HepG2 (cell line): ENCODE results near the gene DLG5. TPM values are rescaled to one million over a fixed set of nuclear protein-coding genes. Genes with fewer than 3 reads are reported as not detected.

ENCODE experiments used
- ATF6 ChIP-seq: sonication (generic); formaldehyde crosslinking; conservative IDR thresholded peaks from 2 replicates; pipeline ENCODE4 v1.4.0; 2020; ENCODE audit warnings: missing genetic modification reagents
- CEBPB ChIP-seq: IDR thresholded peaks from 2 replicates; pipeline ENCODE4 v1.6.1; 2011; ENCODE audit warnings: low read depth, low read length, improper control_type of control experiment, borderline replicate concordance
- CHCHD3 ChIP-seq: sonication (generic); formaldehyde crosslinking; IDR thresholded peaks from 2 replicates; pipeline ENCODE4 v1.8.0; 2022; ENCODE audit warnings: mild to moderate bottlenecking, missing genetic modification reagents, moderate library complexity
- ELF4 ChIP-seq: sonication (generic); formaldehyde crosslinking; IDR thresholded peaks from 2 replicates; pipeline ENCODE4 v1.5.0; 2020; ENCODE audit warnings: missing genetic modification reagents, mild to moderate bottlenecking, moderate library complexity, borderline replicate concordance
- FIP1L1 ChIP-seq: fragments of 200-400 bp; formaldehyde crosslinking; IDR thresholded peaks from 2 replicates; pipeline ENCODE4 v1.6.1; 2018; ENCODE audit warnings: low read depth, mild to moderate bottlenecking, low read length, moderate library complexity, borderline replicate concordance; ENCODE audit not compliant: insufficient read depth
- IRF9 ChIP-seq: sonication (generic); formaldehyde crosslinking; IDR thresholded peaks from 2 replicates; pipeline ENCODE4 v1.8.0; 2022; ENCODE audit warnings: missing genetic modification reagents, mild to moderate bottlenecking, borderline replicate concordance
- POLR2AphosphoS5 ChIP-seq: IDR thresholded peaks from 2 replicates; pipeline ENCODE4 v1.6.1; 2012; ENCODE audit warnings: low read depth, low read length
- TOPORS ChIP-seq: sonication (generic); formaldehyde crosslinking; IDR thresholded peaks from 2 replicates; pipeline ENCODE4 v1.8.0; 2023; ENCODE audit warnings: mild to moderate bottlenecking, missing genetic modification reagents
- ZNF224 ChIP-seq: sonication (generic); formaldehyde crosslinking; IDR thresholded peaks from 2 replicates; pipeline ENCODE4 v1.5.0; 2020; ENCODE audit warnings: mild to moderate bottlenecking, missing genetic modification reagents
- ZNF274 ChIP-seq: sonication (generic); formaldehyde crosslinking; IDR thresholded peaks from 2 replicates; pipeline ENCODE4 v1.5.1; 2020; ENCODE audit warnings: mild to moderate bottlenecking, missing genetic modification reagents
- ZNF577 ChIP-seq: sonication (generic); formaldehyde crosslinking; IDR thresholded peaks from 2 replicates; pipeline ENCODE4 v1.4.0; 2020; ENCODE audit warnings: mild to moderate bottlenecking, low read depth, missing genetic modification reagents, borderline replicate concordance
- ZNF737 ChIP-seq: sonication (generic); formaldehyde crosslinking; IDR thresholded peaks from 2 replicates; pipeline ENCODE4 v1.5.0; 2020; ENCODE audit warnings: missing genetic modification reagents, mild to moderate bottlenecking, borderline replicate concordance
- polyA plus RNA-seq, 8 experiments: library from polyadenylated mRNA; depleted of rRNA in 3 of 8; stranded (reverse) in 7 of 8; unstranded in 1 of 8; fragments of >200 nt; fragmentation: Illumina TruSeq in 4 of 8; extraction: Trizol in 4 of 8; gene quantifications; 2 replicates each; pipeline versions ENCODE4 v1.2.1 to v1.2.3, GENCODE V29; 2011 to 2016; ENCODE audit warnings: low read depth in 4 of 8, missing spikeins in 1 of 8, mixed read lengths in 1 of 8; ENCODE audit not compliant: insufficient read depth in 1 of 8
- total RNA-seq, 5 experiments: library from RNA; depleted of rRNA; stranded (reverse); fragments of >200 nt; fragmentation: Illumina TruSeq; extraction: Trizol; gene quantifications; 2 replicates each; pipeline ENCODE4 v1.2.3, GENCODE V29; 2016; ENCODE audit warnings: low read depth in 1 of 5
- TF ChIP-seq, protein P1 (sequence below): sonication (generic); formaldehyde crosslinking; IDR thresholded peaks from 2 replicates; pipeline ENCODE4 v1.9.0; 2022; ENCODE audit warnings: low read depth, missing genetic modification reagents
- TF ChIP-seq, protein P2 (sequence below), 2 experiments: sonication (generic) in 1 of 2; formaldehyde crosslinking in 1 of 2; IDR thresholded peaks; 2 replicates each; pipeline versions ENCODE4 v1.5.1 to v1.6.1; 2011 to 2020; ENCODE audit warnings: borderline replicate concordance in 1 of 2, low read depth in 1 of 2, low read length in 1 of 2, mild to moderate bottlenecking in 1 of 2, missing genetic modification reagents in 1 of 2, moderate library complexity in 1 of 2

DLG5 gene
- total and polyA plus RNA-seq, 2 of the 13 experiments (the other 11 are each of a cell fraction or from before 2014, with no cell fraction given), result 15.5 to 18.2 TPM

DNA sequence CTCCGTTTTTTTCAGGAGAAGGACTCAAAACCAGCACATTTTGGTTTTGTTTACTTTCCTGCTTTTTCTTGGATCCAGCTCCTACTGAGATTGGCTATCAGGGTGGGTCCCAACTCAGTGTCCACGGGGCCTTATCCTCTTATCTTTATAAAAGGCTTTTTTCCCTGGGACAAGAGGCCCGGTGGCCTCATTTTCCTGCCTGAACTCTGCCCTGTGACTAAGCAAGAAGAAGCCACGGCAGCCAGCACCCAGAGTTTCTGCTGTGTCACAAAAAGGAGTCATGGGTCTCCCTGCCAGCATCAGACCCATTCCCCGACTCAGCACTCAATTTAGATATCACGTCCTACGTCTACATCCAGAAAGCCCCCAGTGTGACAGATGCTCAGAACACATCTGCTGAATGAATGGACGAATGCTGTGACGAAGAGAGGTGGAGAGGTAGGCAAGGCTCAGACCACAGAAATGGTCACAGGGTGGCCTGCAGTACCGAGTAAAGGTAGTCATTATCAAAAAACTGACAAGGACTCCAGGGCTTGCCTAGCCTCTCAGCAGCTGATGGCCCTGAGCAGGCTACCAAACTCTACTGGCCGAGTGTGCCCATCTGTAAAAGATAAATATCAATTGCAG, 16.7 kb downstream of the DLG5 start (continued):
- TF ChIP-seq, protein P1, sequence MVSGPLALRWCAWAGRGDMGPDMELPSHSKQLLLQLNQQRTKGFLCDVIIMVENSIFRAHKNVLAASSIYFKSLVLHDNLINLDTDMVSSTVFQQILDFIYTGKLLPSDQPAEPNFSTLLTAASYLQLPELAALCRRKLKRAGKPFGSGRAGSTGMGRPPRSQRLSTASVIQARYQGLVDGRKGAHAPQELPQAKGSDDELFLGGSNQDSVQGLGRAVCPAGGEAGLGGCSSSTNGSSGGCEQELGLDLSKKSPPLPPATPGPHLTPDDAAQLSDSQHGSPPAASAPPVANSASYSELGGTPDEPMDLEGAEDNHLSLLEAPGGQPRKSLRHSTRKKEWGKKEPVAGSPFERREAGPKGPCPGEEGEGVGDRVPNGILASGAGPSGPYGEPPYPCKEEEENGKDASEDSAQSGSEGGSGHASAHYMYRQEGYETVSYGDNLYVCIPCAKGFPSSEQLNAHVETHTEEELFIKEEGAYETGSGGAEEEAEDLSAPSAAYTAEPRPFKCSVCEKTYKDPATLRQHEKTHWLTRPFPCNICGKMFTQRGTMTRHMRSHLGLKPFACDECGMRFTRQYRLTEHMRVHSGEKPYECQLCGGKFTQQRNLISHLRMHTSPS, result no peak
- TF ChIP-seq TOPORS (CRISPR knock-in tag), result no peak
- no peak for TF ChIP-seq ZNF224
- no peak for TF ChIP-seq CHCHD3 (CRISPR knock-in tag)
- TF ChIP-seq ZNF274 (CRISPR knock-in tag), result no peak
- TF ChIP-seq, protein P2, sequence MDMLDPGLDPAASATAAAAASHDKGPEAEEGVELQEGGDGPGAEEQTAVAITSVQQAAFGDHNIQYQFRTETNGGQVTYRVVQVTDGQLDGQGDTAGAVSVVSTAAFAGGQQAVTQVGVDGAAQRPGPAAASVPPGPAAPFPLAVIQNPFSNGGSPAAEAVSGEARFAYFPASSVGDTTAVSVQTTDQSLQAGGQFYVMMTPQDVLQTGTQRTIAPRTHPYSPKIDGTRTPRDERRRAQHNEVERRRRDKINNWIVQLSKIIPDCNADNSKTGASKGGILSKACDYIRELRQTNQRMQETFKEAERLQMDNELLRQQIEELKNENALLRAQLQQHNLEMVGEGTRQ (IDR thresholded peaks at IDR 0.05; ENCODE audit: low read depth, low read length), result no peak
- TF ChIP-seq, protein P2 (CRISPR knock-in tag; IDR thresholded peaks at IDR 0.05; ENCODE audit: borderline replicate concordance), result no peak
- TF ChIP-seq FIP1L1, result no peak
- no peak for TF ChIP-seq CEBPB
- TF ChIP-seq ZNF737 (CRISPR knock-in tag), result no peak
- no peak for TF ChIP-seq ELF4 (CRISPR knock-in tag)
- TF ChIP-seq ATF6 (CRISPR knock-in tag), result no peak
- no peak for TF ChIP-seq ZNF577
- TF ChIP-seq POLR2AphosphoS5, result no peak
- TF ChIP-seq IRF9 (CRISPR knock-in tag), result 0 out of 2 replicates have a peak, but pooled peaks have one; percentile 31
